ENCODE measurements around the gene NT5C2.
"Not testable (repeated sequence)": the region's sequence is repeated elsewhere in the genome, so short reads cannot be mapped to it uniquely, and the experiment has no call there.

The NT5C2 gene

GRCh38 chr10:103232131-103232673 lies 39.1 kb upstream of the NT5C2 start:
- no peak for DNase-seq (ENCODE audit: low spot score)
- no peak for TF ChIP-seq CTCF (IDR thresholded peaks at IDR 0.05; ENCODE audit: extremely low read depth, insufficient read depth, missing control alignments)
- in situ Hi-C loops (cut with MboI; ENCODE audit: low pct_unique_long_range_greater_than_20kb, low sequenced_read_pairs, unreplicated experiment), result no loop called here

GRCh38 chr10:103231047-103231551 lies 38.0 kb upstream of the NT5C2 start:
- in situ Hi-C loops (cut with MboI; ENCODE audit: low pct_unique_long_range_greater_than_20kb, low sequenced_read_pairs, unreplicated experiment), result no loop called here
- DNase-seq (ENCODE audit: low spot score), result no peak
- no peak for TF ChIP-seq CTCF (IDR thresholded peaks at IDR 0.05; ENCODE audit: extremely low read depth, insufficient read depth, missing control alignments)

- in situ Hi-C loops (cut with MboI; ENCODE audit: low pct_unique_long_range_greater_than_20kb, low sequenced_read_pairs, unreplicated experiment), result no loop called here
- no peak for TF ChIP-seq CTCF (IDR thresholded peaks at IDR 0.05; ENCODE audit: extremely low read depth, insufficient read depth, missing control alignments)
- no peak for DNase-seq (ENCODE audit: low spot score)
These were observed 34.3 kb upstream of the NT5C2 start for GRCh38 chr10:103227416-103227815.

GRCh38 chr10:103225939-103226338 lies 32.9 kb upstream of the NT5C2 start:
- in situ Hi-C loops (cut with MboI; ENCODE audit: low pct_unique_long_range_greater_than_20kb, low sequenced_read_pairs, unreplicated experiment), result no loop called here
- DNase-seq (ENCODE audit: low spot score), result no peak
- TF ChIP-seq CTCF (IDR thresholded peaks at IDR 0.05; ENCODE audit: extremely low read depth, insufficient read depth, missing control alignments), result no peak

- DNase-seq (ENCODE audit: low spot score); in situ Hi-C loops (cut with MboI; ENCODE audit: low pct_unique_long_range_greater_than_20kb, low sequenced_read_pairs, unreplicated experiment): not testable (repeated sequence)
These were observed 31.6 kb upstream of the NT5C2 start for GRCh38 chr10:103224721-103225120.

- in situ Hi-C loops (cut with MboI; ENCODE audit: low pct_unique_long_range_greater_than_20kb, low sequenced_read_pairs, unreplicated experiment), result no loop called here
- no peak for DNase-seq (ENCODE audit: low spot score)
- no peak for TF ChIP-seq CTCF (IDR thresholded peaks at IDR 0.05; ENCODE audit: extremely low read depth, insufficient read depth, missing control alignments)
These were observed 31.1 kb upstream of the NT5C2 start for GRCh38 chr10:103224133-103224532.

- DNase-seq (ENCODE audit: low spot score); in situ Hi-C loops (cut with MboI; ENCODE audit: low pct_unique_long_range_greater_than_20kb, low sequenced_read_pairs, unreplicated experiment): not testable (repeated sequence)
These were observed 23.3 kb upstream of the NT5C2 start for GRCh38 chr10:103216362-103216761.

- in situ Hi-C loops (cut with MboI; ENCODE audit: low pct_unique_long_range_greater_than_20kb, low sequenced_read_pairs, unreplicated experiment), result no loop called here
- DNase-seq (ENCODE audit: low spot score), result no peak
- no peak for TF ChIP-seq CTCF (IDR thresholded peaks at IDR 0.05; ENCODE audit: extremely low read depth, insufficient read depth, missing control alignments)
These were observed 22.5 kb upstream of the NT5C2 start for GRCh38 chr10:103215601-103216000.

- in situ Hi-C loops (cut with MboI; ENCODE audit: low pct_unique_long_range_greater_than_20kb, low sequenced_read_pairs, unreplicated experiment); DNase-seq (ENCODE audit: low spot score): not testable (repeated sequence)
These were observed 17.2 kb upstream of the NT5C2 start for GRCh38 chr10:103210262-103210661.

GRCh38 chr10:103207643-103208042 lies 14.6 kb upstream of the NT5C2 start:
- in situ Hi-C loops (cut with MboI; ENCODE audit: low pct_unique_long_range_greater_than_20kb, low sequenced_read_pairs, unreplicated experiment); DNase-seq (ENCODE audit: low spot score): not testable (repeated sequence)

Data from GM13977 (cell line).